CD4-positive, alpha-beta memory T cell (primary cell): ENCODE data around the gene FHIT. TPM values are rescaled to one million over a fixed set of nuclear protein-coding genes. Genes with fewer than 3 reads are reported as not detected.

Source experiments
- CTCF ChIA-PET: fragments of 350-600 bp; sonication (Branson Sonifier 250); formaldehyde crosslinking; loops from one replicate; lab custom pipeline; 2021; ENCODE audit warnings: inconsistent platforms; ENCODE audit not compliant: partially characterized antibody; lab: Charles Lee
- POLR2A ChIA-PET: fragments of 350-600 bp; sonication (Branson Sonifier 250); formaldehyde crosslinking; loops from one replicate; lab custom pipeline; 2021; ENCODE audit not compliant: partially characterized antibody; lab: Charles Lee
- DNase-seq, 5 donors: peaks; one replicate each; pipeline versions ENCODE4 v3.0.0 to v3.0.0-alpha.2; 2020 to 2022; ENCODE audit warnings: mixed read lengths in 1 of 5
- H3K27ac ChIP-seq: one replicate; pipeline ENCODE4 v1.7.0; 2013; ENCODE audit warnings: low read depth, low read length
- H3K27me3 ChIP-seq: 2 replicates; pipeline ENCODE4 v1.7.0; 2013; ENCODE audit warnings: mild to moderate bottlenecking, low read length, moderate library complexity; ENCODE audit not compliant: insufficient read depth
- H3K36me3 ChIP-seq: 2 replicates; pipeline ENCODE4 v1.7.0; 2013; ENCODE audit warnings: mild to moderate bottlenecking, low read length, moderate library complexity; ENCODE audit not compliant: insufficient read depth
- H3K4me1 ChIP-seq: 2 replicates; pipeline ENCODE4 v1.7.0; 2013; ENCODE audit warnings: mild to moderate bottlenecking, low read length, moderate library complexity; ENCODE audit not compliant: insufficient read depth
- H3K4me3 ChIP-seq, 2 donors: one replicate each; pipeline ENCODE4 v1.7.0; 2013; ENCODE audit warnings: low read length in 2 of 2, mild to moderate bottlenecking in 1 of 2
- H3K9me3 ChIP-seq, 2 donors: one replicate each; pipeline ENCODE4 v1.7.0; 2013; ENCODE audit warnings: low read length in 2 of 2, control low read depth in 1 of 2; ENCODE audit not compliant: control insufficient read depth in 1 of 2
- H3K27ac Mint-ChIP-seq, 7 donors: one replicate each; pipeline ENCODE4 v1.8.0; 2020 to 2021; ENCODE audit warnings: mixed read lengths in 7 of 7, mild to moderate bottlenecking in 6 of 7, inconsistent platforms in 3 of 7, moderate library complexity in 3 of 7
- H3K27me3 Mint-ChIP-seq, 2 donors: one replicate each; pipeline ENCODE4 v1.8.0; 2020 to 2021; ENCODE audit warnings: mixed read lengths in 2 of 2
- H3K36me3 Mint-ChIP-seq, 2 donors: one replicate each; pipeline ENCODE4 v1.8.0; 2020 to 2021; ENCODE audit warnings: mixed read lengths in 2 of 2, inconsistent platforms in 1 of 2, mild to moderate bottlenecking in 1 of 2
- H3K4me1 Mint-ChIP-seq, 4 donors: one replicate each; pipeline ENCODE4 v1.8.0; 2020 to 2021; ENCODE audit warnings: mixed read lengths in 4 of 4, mild to moderate bottlenecking in 1 of 4
- H3K4me3 Mint-ChIP-seq, 8 donors: one replicate each; pipeline ENCODE4 v1.8.0; 2020 to 2021; ENCODE audit warnings: mixed read lengths in 8 of 8, mild to moderate bottlenecking in 7 of 8, moderate library complexity in 6 of 8, inconsistent platforms in 3 of 8
- H3K9me3 Mint-ChIP-seq, 8 donors: one replicate each; pipeline ENCODE4 v1.8.0; 2020 to 2021; ENCODE audit warnings: mixed read lengths in 8 of 8, mild to moderate bottlenecking in 5 of 8, inconsistent platforms in 3 of 8, moderate library complexity in 1 of 8
- intact Hi-C: fragments of 100-400 bp; cut with micrococcal nuclease; formaldehyde crosslinking; loops from one replicate; pipeline ENCODE4 v1.15.1; 2023
- polyA plus RNA-seq, 2 donors: library from polyadenylated mRNA; unstranded; fragments of 300-500 nt; fragmentation: Illumina TruSeq; gene quantifications; one replicate each; pipeline ENCODE4 v1.2.3, GENCODE V29; 2021
- total RNA-seq, 2 experiments: library from RNA; stranded (reverse); gene quantifications; one replicate each; pipeline ENCODE4 v1.2.3, GENCODE V29; 2021

Gene FHIT
- total and polyA plus RNA-seq, 4 experiments from 2014 or later, result 8.5 to 58.7 (median 33.2) TPM

GRCh38 chr3:60316121-60316797 lies 935.0 kb downstream of the FHIT start:
- no peaks in the 10 kb centered on the region for H3K36me3 ChIP-seq
- no peak overlapping the region for H3K27ac ChIP-seq
- Mint-ChIP-seq H3K4me3 (no peak overlapping the region), H3K36me3 (no peaks in the 10 kb centered on the region), H3K9me3 (peaks cover 0 to 6% (median 0%) of the 10 kb centered on the region in 8 donors), H3K27ac (no peak overlapping the region), H3K4me1 (peaks cover 0 to 1% (median 0%) of the 10 kb centered on the region in 4 donors), H3K27me3 (no peaks in the 10 kb centered on the region)
- intact Hi-C loops, result no loop called here
- no peaks in the 10 kb centered on the region for H3K9me3 ChIP-seq
- CTCF ChIA-PET, result no interaction called here
- DNase-seq, result no peak
- H3K4me3 ChIP-seq, result no peak overlapping the region
- POLR2A ChIA-PET, result interaction anchor here (0.6 kb wide), 1 partner anchor 340 kb away, joined by 3 read pairs; no protein-coding TSS in a partner anchor
- H3K27me3 ChIP-seq, result no peaks in the 10 kb centered on the region
- H3K4me1 ChIP-seq, result no peaks in the 10 kb centered on the region

GRCh38 chr3:60313951-60314461 lies 937.2 kb downstream of the FHIT start:
- no peaks in the 10 kb centered on the region for H3K9me3 ChIP-seq
- no peak for DNase-seq
- H3K4me3 ChIP-seq, result no peak overlapping the region
- Mint-ChIP-seq H3K36me3 (no peaks in the 10 kb centered on the region), H3K27me3 (no peaks in the 10 kb centered on the region), H3K27ac (no peak overlapping the region), H3K4me3 (no peak overlapping the region), H3K9me3 (peaks cover 0 to 6% (median 0%) of the 10 kb centered on the region in 8 donors), H3K4me1 (peaks cover 0 to 1% (median 0%) of the 10 kb centered on the region in 4 donors)
- H3K4me1 ChIP-seq, result no peaks in the 10 kb centered on the region
- POLR2A ChIA-PET, result no interaction called here
- CTCF ChIA-PET, result no interaction called here
- intact Hi-C loops, result no loop called here
- no peaks in the 10 kb centered on the region for H3K36me3 ChIP-seq
- H3K27me3 ChIP-seq, result no peaks in the 10 kb centered on the region
- H3K27ac ChIP-seq, result no peak overlapping the region

- ChIA-PET CTCF (no interaction called here), POLR2A (no interaction called here)
- no peaks in the 10 kb centered on the region for H3K36me3 ChIP-seq
- no peak overlapping the region for H3K4me3 ChIP-seq
- no peak overlapping the region for H3K4me3 Mint-ChIP-seq
- H3K27me3 Mint-ChIP-seq, result no peaks in the 10 kb centered on the region
- H3K9me3 ChIP-seq, result no peaks in the 10 kb centered on the region
- peaks cover 0 to 6% (median 0%) of the 10 kb centered on the region in 8 donors for H3K9me3 Mint-ChIP-seq
- no peak overlapping the region for H3K27ac ChIP-seq
- no peaks in the 10 kb centered on the region for H3K4me1 ChIP-seq
- peaks cover 0 to 1% (median 0%) of the 10 kb centered on the region in 4 donors for H3K4me1 Mint-ChIP-seq
- H3K36me3 Mint-ChIP-seq, result no peaks in the 10 kb centered on the region
- intact Hi-C loops, result no loop called here
- no peak for DNase-seq
- H3K27ac Mint-ChIP-seq, result no peak overlapping the region
- no peaks in the 10 kb centered on the region for H3K27me3 ChIP-seq
Measured at GRCh38 chr3:60313231-60313798, 937.9 kb downstream of the FHIT start.

DNA sequence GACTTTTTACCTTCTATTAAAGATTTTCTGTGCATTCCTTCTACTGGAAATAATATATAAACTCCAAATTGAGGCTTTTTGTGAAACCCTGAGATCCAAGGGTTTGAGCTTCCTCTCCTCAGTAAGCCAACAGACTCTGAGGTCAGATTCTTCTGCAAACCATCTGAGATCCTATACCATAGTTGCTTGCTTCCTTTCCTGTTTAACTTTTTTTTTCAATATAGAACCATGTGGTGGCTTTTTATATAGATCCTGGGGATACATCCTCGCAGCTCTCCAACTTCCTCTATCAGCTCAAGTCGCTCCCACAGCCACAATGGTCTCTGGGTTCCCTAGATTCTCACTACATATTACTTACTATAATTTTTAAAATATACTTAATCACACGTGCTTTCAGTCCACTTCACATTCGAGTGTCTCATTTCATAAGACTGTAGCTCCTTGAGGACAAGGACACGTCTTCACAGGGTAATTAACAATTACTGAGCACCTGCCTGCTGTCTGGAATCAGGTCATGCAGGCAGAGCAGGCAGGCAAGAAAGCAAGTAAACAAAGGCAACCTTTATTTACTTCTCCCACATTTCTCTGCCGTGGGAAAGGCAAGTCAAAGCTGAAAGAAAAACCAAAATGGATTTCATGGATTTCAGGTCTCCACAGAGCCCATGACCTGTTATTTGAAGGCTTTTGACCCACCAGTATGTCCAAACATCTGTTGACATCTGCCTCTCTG lies 941.5 kb downstream of the FHIT start:
- ChIA-PET CTCF (no interaction called here), POLR2A (no interaction called here)
- Histone ChIP-seq H3K4me1 (no peaks in the 10 kb centered on the region), H3K27me3 (no peaks in the 10 kb centered on the region), H3K9me3 (no peaks in the 10 kb centered on the region), H3K36me3 (no peaks in the 10 kb centered on the region), H3K27ac (no peak overlapping the region), H3K4me3 (no peak overlapping the region)
- Mint-ChIP-seq H3K27ac (no peak overlapping the region), H3K36me3 (no peaks in the 10 kb centered on the region), H3K27me3 (no peaks in the 10 kb centered on the region), H3K4me1 (no peaks in the 10 kb centered on the region), H3K4me3 (no peak overlapping the region), H3K9me3 (no peaks in the 10 kb centered on the region)
- intact Hi-C loops, result no loop called here
- no peak for DNase-seq

GRCh38 chr3:60308808-60309207 lies 942.4 kb downstream of the FHIT start:
- Histone ChIP-seq H3K27ac (no peak overlapping the region), H3K9me3 (no peaks in the 10 kb centered on the region), H3K4me3 (no peak overlapping the region), H3K4me1 (no peaks in the 10 kb centered on the region), H3K36me3 (no peaks in the 10 kb centered on the region), H3K27me3 (no peaks in the 10 kb centered on the region)
- no peak for DNase-seq
- intact Hi-C loops, result no loop called here
- Mint-ChIP-seq H3K4me1 (peaks cover 0 to 2% (median under 1%) of the 10 kb centered on the region in 4 donors), H3K9me3 (no peaks in the 10 kb centered on the region), H3K27ac (no peak overlapping the region), H3K4me3 (no peak overlapping the region), H3K27me3 (no peaks in the 10 kb centered on the region), H3K36me3 (no peaks in the 10 kb centered on the region)
- ChIA-PET CTCF (no interaction called here), POLR2A (no interaction called here)

DNA sequence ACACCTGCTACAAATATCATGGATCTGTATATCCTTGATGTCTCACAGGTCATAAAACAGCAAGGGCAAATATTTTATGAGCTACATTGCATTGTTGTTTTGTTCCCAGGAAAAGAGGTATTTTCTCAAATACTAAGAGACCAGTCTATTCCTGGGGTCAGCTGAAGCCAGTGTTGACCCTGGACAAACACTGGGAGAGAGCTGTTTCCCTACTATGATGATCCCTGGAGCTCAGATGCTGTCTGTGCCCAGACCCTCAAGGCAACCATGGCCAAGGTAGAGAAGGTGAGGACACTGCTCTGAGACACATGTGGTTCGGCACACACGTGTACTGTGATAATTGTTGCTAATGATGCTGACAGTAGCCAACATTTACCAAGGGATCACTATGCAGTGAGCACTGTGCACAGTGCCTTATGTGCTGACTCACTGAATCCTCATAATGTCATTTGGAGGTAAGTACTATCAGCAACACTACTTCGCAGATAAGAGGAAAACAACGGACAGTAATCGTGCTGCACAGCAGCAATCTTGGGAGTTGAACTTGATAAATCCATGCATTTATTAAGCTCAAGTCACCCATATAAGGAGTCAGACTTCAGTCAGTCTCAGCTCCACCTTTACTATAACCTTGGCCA lies 943.6 kb downstream of the FHIT start:
- Histone ChIP-seq H3K27me3 (no peaks in the 10 kb centered on the region), H3K9me3 (no peaks in the 10 kb centered on the region), H3K4me1 (no peaks in the 10 kb centered on the region), H3K4me3 (no peak overlapping the region), H3K36me3 (no peaks in the 10 kb centered on the region), H3K27ac (no peak overlapping the region)
- DNase-seq, result no peak
- Mint-ChIP-seq H3K4me1 (peaks cover 0 to 6% (median under 1%) of the 10 kb centered on the region in 4 donors), H3K9me3 (no peaks in the 10 kb centered on the region), H3K27ac (no peak overlapping the region), H3K4me3 (no peak overlapping the region), H3K27me3 (no peaks in the 10 kb centered on the region), H3K36me3 (no peaks in the 10 kb centered on the region)
- intact Hi-C loops, result no loop called here
- ChIA-PET CTCF (no interaction called here), POLR2A (no interaction called here)

- Histone ChIP-seq H3K27me3 (no peaks in the 10 kb centered on the region), H3K4me3 (no peak overlapping the region), H3K36me3 (no peaks in the 10 kb centered on the region), H3K27ac (no peak overlapping the region), H3K9me3 (no peaks in the 10 kb centered on the region), H3K4me1 (no peaks in the 10 kb centered on the region)
- Mint-ChIP-seq H3K4me3 (no peak overlapping the region), H3K27ac (no peak overlapping the region), H3K36me3 (no peaks in the 10 kb centered on the region), H3K27me3 (no peaks in the 10 kb centered on the region), H3K9me3 (peaks cover 0 to 9% (median 3%) of the 10 kb centered on the region in 8 donors), H3K4me1 (peaks cover 0 to 6% (median under 1%) of the 10 kb centered on the region in 4 donors)
- CTCF ChIA-PET, result no interaction called here
- intact Hi-C loops, result no loop called here
- DNase-seq, result no peak
- POLR2A ChIA-PET, result no interaction called here
Measured at GRCh38 chr3:60304112-60304511, 947.1 kb downstream of the FHIT start.
